Type B pancreatic cell (in vitro differentiated cells): ENCODE data around the gene FIG4. TPM values are rescaled to one million over a fixed set of nuclear protein-coding genes. Genes with fewer than 3 reads are reported as not detected.

ENCODE experiments used
- DNase-seq: peaks from one replicate; pipeline ENCODE4 v3.0.0; 2021; ENCODE audit warnings: mixed read lengths; ENCODE audit not compliant: unreplicated experiment; ENCODE audit errors: extremely low spot score
- H3K27ac Mint-ChIP-seq: 2 replicates; pipeline ENCODE4 v1.8.0; 2021; ENCODE audit warnings: mild to moderate bottlenecking, mixed read lengths
- H3K27me3 Mint-ChIP-seq: 2 replicates; pipeline ENCODE4 v1.8.0; 2021; ENCODE audit warnings: mixed read lengths
- H3K36me3 Mint-ChIP-seq: 2 replicates; pipeline ENCODE4 v1.8.0; 2021; ENCODE audit warnings: mixed read lengths
- H3K4me1 Mint-ChIP-seq: one replicate; pipeline ENCODE4 v1.8.0; 2021; ENCODE audit warnings: mixed read lengths; ENCODE audit not compliant: unreplicated experiment
- H3K4me3 Mint-ChIP-seq: 2 replicates; pipeline ENCODE4 v1.8.0; 2021; ENCODE audit warnings: mild to moderate bottlenecking, mixed read lengths
- H3K9me3 Mint-ChIP-seq: 2 replicates; pipeline ENCODE4 v1.8.0; 2021; ENCODE audit warnings: mixed read lengths
- total RNA-seq: library from RNA; stranded (reverse); gene quantifications from 2 replicates; pipeline ENCODE4 v1.2.1, GENCODE V29; 2021; ENCODE audit warnings: low replicate concordance
- TF ChIP-seq, protein P1 (sequence below): fragments of 200-600 bp; sonication (generic); conservative IDR thresholded peaks from 2 replicates; pipeline ENCODE4 v1.5.0; 2021; ENCODE audit warnings: antibody characterized with exemption, mild to moderate bottlenecking

FIG4 gene
- total RNA-seq, 1 donor from 2014 or later = 15.4 TPM

DNA sequence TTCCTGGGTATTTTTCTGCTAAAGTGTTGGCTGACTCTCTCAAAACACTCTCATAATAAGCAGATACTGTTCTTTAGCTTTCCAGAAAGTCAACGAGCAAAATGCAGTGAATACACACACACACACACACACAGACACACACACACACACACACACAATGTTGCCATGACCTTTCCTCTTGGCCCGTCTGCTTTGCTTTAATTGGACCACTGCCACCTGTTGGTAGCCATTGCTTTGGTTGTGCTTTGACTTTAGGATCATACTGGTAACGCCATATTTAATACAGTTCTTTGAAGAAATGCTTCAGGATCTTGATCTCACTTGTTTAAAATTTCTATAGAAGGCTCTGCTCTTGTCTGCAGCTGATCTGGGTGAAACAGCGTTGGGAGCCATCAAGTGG lies 4.4 kb downstream of the FIG4 start:
- Mint-ChIP-seq H3K27ac (no peak overlapping the region), H3K4me1 (peaks cover 7% of the 10 kb centered on the region), H3K4me3 (no peak overlapping the region), H3K27me3 (peaks cover 3% of the 10 kb centered on the region), H3K9me3 (no peaks in the 10 kb centered on the region), H3K36me3 (peaks cover 8% of the 10 kb centered on the region)
- no peak for DNase-seq
- TF ChIP-seq, protein P1, sequence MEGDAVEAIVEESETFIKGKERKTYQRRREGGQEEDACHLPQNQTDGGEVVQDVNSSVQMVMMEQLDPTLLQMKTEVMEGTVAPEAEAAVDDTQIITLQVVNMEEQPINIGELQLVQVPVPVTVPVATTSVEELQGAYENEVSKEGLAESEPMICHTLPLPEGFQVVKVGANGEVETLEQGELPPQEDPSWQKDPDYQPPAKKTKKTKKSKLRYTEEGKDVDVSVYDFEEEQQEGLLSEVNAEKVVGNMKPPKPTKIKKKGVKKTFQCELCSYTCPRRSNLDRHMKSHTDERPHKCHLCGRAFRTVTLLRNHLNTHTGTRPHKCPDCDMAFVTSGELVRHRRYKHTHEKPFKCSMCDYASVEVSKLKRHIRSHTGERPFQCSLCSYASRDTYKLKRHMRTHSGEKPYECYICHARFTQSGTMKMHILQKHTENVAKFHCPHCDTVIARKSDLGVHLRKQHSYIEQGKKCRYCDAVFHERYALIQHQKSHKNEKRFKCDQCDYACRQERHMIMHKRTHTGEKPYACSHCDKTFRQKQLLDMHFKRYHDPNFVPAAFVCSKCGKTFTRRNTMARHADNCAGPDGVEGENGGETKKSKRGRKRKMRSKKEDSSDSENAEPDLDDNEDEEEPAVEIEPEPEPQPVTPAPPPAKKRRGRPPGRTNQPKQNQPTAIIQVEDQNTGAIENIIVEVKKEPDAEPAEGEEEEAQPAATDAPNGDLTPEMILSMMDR = peak; percentile 26

DNA sequence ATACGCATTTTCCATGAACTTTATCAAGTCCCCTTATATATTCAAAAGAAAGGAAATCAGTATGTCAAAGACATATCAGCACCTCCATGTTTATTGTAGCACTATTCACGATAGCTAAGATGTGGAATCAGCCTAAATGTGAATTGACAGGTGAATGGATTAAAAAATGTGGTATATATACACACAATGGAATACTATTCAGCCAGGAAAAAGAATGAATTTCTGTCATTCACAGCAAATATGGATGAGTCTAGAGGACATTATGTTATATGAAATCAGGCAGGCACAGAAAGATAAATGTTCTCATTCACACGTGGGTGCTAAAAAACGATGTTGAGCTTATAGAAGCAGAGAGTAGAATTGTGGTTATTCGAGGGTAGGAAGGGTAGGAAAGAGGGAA lies 5.3 kb downstream of the FIG4 start:
- Mint-ChIP-seq H3K9me3 (no peaks in the 10 kb centered on the region), H3K4me1 (peaks cover 7% of the 10 kb centered on the region), H3K4me3 (no peak overlapping the region), H3K27me3 (no peaks in the 10 kb centered on the region), H3K27ac (no peak overlapping the region), H3K36me3 (peaks cover 8% of the 10 kb centered on the region)
- TF ChIP-seq, protein P1 = no peak
- DNase-seq = no peak

DNA sequence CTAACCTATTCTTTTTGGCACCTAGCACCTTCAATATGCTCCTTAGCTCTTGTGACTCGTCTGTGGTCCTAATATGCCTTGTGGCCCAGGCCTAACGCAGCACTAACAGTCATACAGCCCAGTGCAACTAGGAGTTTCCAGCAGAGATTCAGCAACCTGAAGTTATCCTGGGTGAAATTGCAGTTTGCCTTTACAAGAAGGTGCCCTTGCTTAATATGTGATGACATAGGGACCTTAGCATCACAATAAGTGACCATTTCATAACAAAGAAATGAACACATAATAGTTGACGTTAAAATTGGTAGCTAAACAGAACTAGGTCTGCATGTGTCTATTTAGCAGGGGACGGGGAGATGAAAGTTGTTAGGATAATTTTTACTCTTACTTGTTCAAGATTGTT lies 10.1 kb downstream of the FIG4 start:
- no peak overlapping the region for H3K4me3 Mint-ChIP-seq
- H3K36me3 Mint-ChIP-seq = peaks cover 4% of the 10 kb centered on the region
- H3K27ac Mint-ChIP-seq = no peak overlapping the region
- peaks cover 5% of the 10 kb centered on the region for H3K4me1 Mint-ChIP-seq
- no peaks in the 10 kb centered on the region for H3K9me3 Mint-ChIP-seq
- no peak for DNase-seq
- no peaks in the 10 kb centered on the region for H3K27me3 Mint-ChIP-seq
- TF ChIP-seq, protein P1 = no peak

DNA sequence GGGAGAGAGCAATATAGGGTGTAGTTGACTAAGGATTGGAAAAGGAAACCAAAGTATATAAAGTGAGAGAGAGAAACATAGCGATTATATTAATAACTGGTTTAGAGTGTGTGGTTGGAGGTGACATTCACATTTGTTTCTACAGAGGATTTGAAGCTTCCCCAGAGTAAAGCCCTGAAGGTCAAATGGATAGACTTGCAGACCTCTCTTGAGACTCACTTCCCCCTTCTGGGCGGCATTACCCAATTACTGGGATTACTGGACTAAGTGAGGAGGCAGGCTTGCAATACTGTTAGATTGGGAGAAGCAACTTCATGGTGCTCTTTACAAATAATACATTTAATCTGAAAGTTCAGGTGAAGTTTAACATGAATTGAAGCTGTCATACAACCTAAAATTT lies 10.7 kb downstream of the FIG4 start:
- Mint-ChIP-seq H3K9me3 (no peaks in the 10 kb centered on the region), H3K4me3 (no peak overlapping the region), H3K27me3 (no peaks in the 10 kb centered on the region), H3K36me3 (no peaks in the 10 kb centered on the region), H3K27ac (no peak overlapping the region), H3K4me1 (peaks cover 5% of the 10 kb centered on the region)
- TF ChIP-seq, protein P1 = no peak
- no peak for DNase-seq

DNA sequence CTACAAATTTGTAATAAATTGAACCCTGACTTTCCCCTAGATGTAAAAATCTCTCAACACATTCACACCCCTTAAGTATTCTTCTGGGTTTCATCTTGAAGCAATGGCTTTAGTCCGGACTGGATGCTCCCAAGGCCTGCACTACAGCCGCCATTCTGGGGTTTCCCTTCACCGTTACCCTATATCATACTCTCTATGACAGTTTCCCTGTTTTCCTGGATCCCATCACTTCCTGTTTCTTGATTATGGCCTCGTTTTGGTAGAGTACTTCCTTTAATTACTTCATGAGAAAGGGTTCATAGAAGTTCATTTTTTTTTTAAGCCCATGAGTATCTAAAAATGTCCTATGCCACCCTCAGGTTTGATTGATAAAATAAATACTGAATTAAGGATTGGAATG lies 11.7 kb downstream of the FIG4 start:
- Mint-ChIP-seq H3K36me3 (no peaks in the 10 kb centered on the region), H3K9me3 (no peaks in the 10 kb centered on the region), H3K27ac (no peak overlapping the region), H3K27me3 (no peaks in the 10 kb centered on the region), H3K4me1 (peaks cover 5% of the 10 kb centered on the region), H3K4me3 (no peak overlapping the region)
- DNase-seq = no peak
- TF ChIP-seq, protein P1 = no peak

DNA sequence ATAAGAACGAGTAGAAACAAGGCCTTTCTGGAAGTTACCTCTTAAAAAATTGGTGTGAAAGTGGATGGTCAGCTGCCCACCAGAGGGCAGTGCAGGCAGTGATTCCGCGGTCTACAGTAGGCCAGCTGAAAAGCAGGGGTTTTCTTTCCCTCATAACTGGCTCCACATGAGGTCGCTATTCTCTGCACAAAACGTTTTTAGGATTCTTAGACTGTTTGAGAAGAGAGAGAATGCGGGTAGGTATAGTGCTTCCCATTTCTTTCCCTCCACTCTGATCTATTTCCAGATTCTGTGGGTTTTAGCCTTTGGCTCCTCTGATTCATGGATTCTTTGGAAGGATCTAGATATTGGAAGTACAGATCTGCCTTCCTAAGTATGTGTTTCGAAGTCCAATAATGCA lies 14.2 kb downstream of the FIG4 start:
- H3K27ac Mint-ChIP-seq = no peak overlapping the region
- peaks cover 5% of the 10 kb centered on the region for H3K4me1 Mint-ChIP-seq
- peak; percentile 78 for DNase-seq
- H3K9me3 Mint-ChIP-seq = peaks cover 5% of the 10 kb centered on the region
- no peaks in the 10 kb centered on the region for H3K27me3 Mint-ChIP-seq
- H3K36me3 Mint-ChIP-seq = peaks cover 4% of the 10 kb centered on the region
- no peak overlapping the region for H3K4me3 Mint-ChIP-seq
- TF ChIP-seq, protein P1 = peak; percentile 99
